Mesendoderm (in vitro differentiated cells): Measurements from ENCODE around the gene GCH1.
A peak's percentile ranks its signal among the peaks of the same experiment; 100 is the strongest.

ENCODE experiments used
- DNase-seq: peaks from one replicate; pipeline ENCODE4 v3.0.0; 2013
- H2AK5ac ChIP-seq: 2 replicates; pipeline ENCODE4 v1.6.1; 2013; ENCODE audit warnings: low read length, inconsistent platforms
- H2BK120ac ChIP-seq: 2 replicates; pipeline ENCODE4 v1.6.1; 2013; ENCODE audit warnings: low read depth, mild to moderate bottlenecking, low read length, moderate library complexity, mixed read lengths
- H2BK15ac ChIP-seq: replicated peaks from 2 replicates; pipeline ENCODE4 v1.6.1; 2013; ENCODE audit warnings: low read depth, mild to moderate bottlenecking, moderate library complexity
- H2BK5ac ChIP-seq: 2 replicates; pipeline ENCODE4 v1.6.1; 2013; ENCODE audit warnings: low read length, inconsistent platforms
- H3K18ac ChIP-seq: 2 replicates; pipeline ENCODE4 v1.6.1; 2013; ENCODE audit warnings: mild to moderate bottlenecking, low read length, mixed read lengths
- H3K23ac ChIP-seq: one replicate; pipeline ENCODE4 v1.6.1; 2013; ENCODE audit warnings: low read length
- H3K27ac ChIP-seq: 2 replicates; pipeline ENCODE4 v1.5.1; 2013; ENCODE audit warnings: low read depth, mild to moderate bottlenecking, inconsistent platforms, low read length, moderate library complexity
- H3K27me3 ChIP-seq: 2 replicates; pipeline ENCODE4 v1.6.1; 2013; ENCODE audit warnings: low read length, control low read depth, mild to moderate bottlenecking, inconsistent platforms; ENCODE audit not compliant: insufficient read depth, poor library complexity
- H3K36me3 ChIP-seq: 2 replicates; pipeline ENCODE4 v1.6.1; 2013; ENCODE audit warnings: low read length, inconsistent platforms; ENCODE audit not compliant: control insufficient read depth, insufficient read depth
- H3K4ac ChIP-seq: one replicate; pipeline ENCODE4 v1.6.1; 2013; ENCODE audit warnings: low read depth, mild to moderate bottlenecking, low read length, moderate library complexity
- H3K4me1 ChIP-seq: 2 replicates; pipeline ENCODE4 v1.6.1; 2013; ENCODE audit warnings: low read depth, low read length, inconsistent platforms; ENCODE audit not compliant: control insufficient read depth
- H3K4me2 ChIP-seq: 2 replicates; pipeline ENCODE4 v1.6.1; 2013; ENCODE audit warnings: low read length
- H3K4me3 ChIP-seq: 2 replicates; pipeline ENCODE4 v1.5.1; 2013; ENCODE audit warnings: mild to moderate bottlenecking, low read length
- H3K56ac ChIP-seq: one replicate; pipeline ENCODE4 v1.6.1; 2013; ENCODE audit warnings: low read length
- H3K79me1 ChIP-seq: 2 replicates; pipeline ENCODE4 v1.6.1; 2013; ENCODE audit warnings: low read length, inconsistent platforms
- H3K79me2 ChIP-seq: 2 replicates; pipeline ENCODE4 v1.6.1; 2013; ENCODE audit warnings: mild to moderate bottlenecking, low read length; ENCODE audit not compliant: control insufficient read depth, insufficient read depth
- H3K9ac ChIP-seq: 2 replicates; pipeline ENCODE4 v1.6.1; 2013; ENCODE audit warnings: low read length, inconsistent platforms
- H4K5ac ChIP-seq: one replicate; pipeline ENCODE4 v1.6.1; 2013; ENCODE audit warnings: low read length
- H4K8ac ChIP-seq: one replicate; pipeline ENCODE4 v1.6.1; 2013; ENCODE audit warnings: low read depth, mild to moderate bottlenecking, control low read depth, low read length, moderate library complexity
- WGBS: extraction: QIAGEN DNeasy Blood & Tissue Kit; methylation state at CpG from one replicate; pipeline ENCODE4 v1.1.7; 2013; ENCODE audit warnings: low lambda C conversion rate, missing lambda C conversion rate; ENCODE audit not compliant: insufficient coverage; ENCODE audit errors: extremely low coverage; 5-methylcytosine and 5-hydroxymethylcytosine counted together

GCH1 gene

GRCh38 chr14:54808326-54809161 is 94.1 kb downstream of the GCH1 start:
- H3K9ac ChIP-seq: no peak overlapping the region
- H2BK5ac ChIP-seq: no peak overlapping the region
- H3K18ac ChIP-seq: no peak overlapping the region
- no peak overlapping the region for H2BK15ac ChIP-seq
- no peak overlapping the region for H4K5ac ChIP-seq
- H4K8ac ChIP-seq: no peak overlapping the region
- no CpG with 5 or more reads among the region's 8 CpGs for WGBS
- no peak for DNase-seq
- H3K36me3 ChIP-seq: no peaks in the 10 kb centered on the region
- no peak overlapping the region for H3K4ac ChIP-seq
- H2BK120ac ChIP-seq: no peak overlapping the region
- no peak overlapping the region for H2AK5ac ChIP-seq
- no peaks in the 10 kb centered on the region for H3K79me2 ChIP-seq
- no peak overlapping the region for H3K4me3 ChIP-seq
- H3K27ac ChIP-seq: no peak overlapping the region
- H3K23ac ChIP-seq: no peak overlapping the region
- H3K27me3 ChIP-seq: no peaks in the 10 kb centered on the region
- no peaks in the 10 kb centered on the region for H3K4me1 ChIP-seq
- no peak overlapping the region for H3K4me2 ChIP-seq
- no peaks in the 10 kb centered on the region for H3K79me1 ChIP-seq
- no peak overlapping the region for H3K56ac ChIP-seq

GRCh38 chr14:54807881-54808280 is 94.7 kb downstream of the GCH1 start:
- Histone ChIP-seq H4K5ac (no peak overlapping the region), H3K4ac (no peak overlapping the region), H2BK15ac (no peak overlapping the region), H3K4me2 (no peak overlapping the region), H3K56ac (no peak overlapping the region), H2BK120ac (no peak overlapping the region), H3K79me2 (no peaks in the 10 kb centered on the region), H3K18ac (no peak overlapping the region), H3K36me3 (no peaks in the 10 kb centered on the region), H3K27ac (no peak overlapping the region), H3K23ac (no peak overlapping the region), H3K9ac (no peak overlapping the region), H2BK5ac (no peak overlapping the region), H3K79me1 (no peaks in the 10 kb centered on the region), H3K27me3 (no peaks in the 10 kb centered on the region), H2AK5ac (no peak overlapping the region), H4K8ac (no peak overlapping the region), H3K4me1 (no peaks in the 10 kb centered on the region), H3K4me3 (no peak overlapping the region)
- no CpG with 5 or more reads among the region's 7 CpGs for WGBS
- no peak for DNase-seq

GRCh38 chr14:54807428-54807827 is 95.2 kb downstream of the GCH1 start:
- Histone ChIP-seq H3K79me1 (no peaks in the 10 kb centered on the region), H4K5ac (no peak overlapping the region), H2BK120ac (no peak overlapping the region), H3K4me2 (no peak overlapping the region), H3K4ac (no peak overlapping the region), H3K18ac (no peak overlapping the region), H3K27ac (no peak overlapping the region), H2BK5ac (no peak overlapping the region), H3K9ac (no peak overlapping the region), H3K79me2 (no peaks in the 10 kb centered on the region), H3K56ac (no peak overlapping the region), H3K23ac (no peak overlapping the region), H3K36me3 (no peaks in the 10 kb centered on the region), H3K4me3 (no peak overlapping the region), H4K8ac (no peak overlapping the region), H3K4me1 (no peaks in the 10 kb centered on the region), H2AK5ac (no peak overlapping the region), H2BK15ac (no peak overlapping the region), H3K27me3 (no peaks in the 10 kb centered on the region)
- no CpG with 5 or more reads among the region's 6 CpGs for WGBS
- no peak for DNase-seq

- no peak overlapping the region for H2AK5ac ChIP-seq
- H3K18ac ChIP-seq: no peak overlapping the region
- no peaks in the 10 kb centered on the region for H3K27me3 ChIP-seq
- H3K9ac ChIP-seq: no peak overlapping the region
- no peaks in the 10 kb centered on the region for H3K79me2 ChIP-seq
- H4K5ac ChIP-seq: no peak overlapping the region
- DNase-seq: no peak
- no peak overlapping the region for H3K56ac ChIP-seq
- H4K8ac ChIP-seq: no peak overlapping the region
- H3K4me3 ChIP-seq: no peak overlapping the region
- no peak overlapping the region for H3K23ac ChIP-seq
- H3K79me1 ChIP-seq: no peaks in the 10 kb centered on the region
- no peak overlapping the region for H2BK120ac ChIP-seq
- H2BK5ac ChIP-seq: no peak overlapping the region
- no peaks in the 10 kb centered on the region for H3K4me1 ChIP-seq
- no peak overlapping the region for H3K27ac ChIP-seq
- no peak overlapping the region for H3K4ac ChIP-seq
- WGBS: no CpG with 5 or more reads among the region's 10 CpGs
- H2BK15ac ChIP-seq: no peak overlapping the region
- H3K36me3 ChIP-seq: no peaks in the 10 kb centered on the region
- no peak overlapping the region for H3K4me2 ChIP-seq
Measured at GRCh38 chr14:54806616-54807015, 96.0 kb downstream of the GCH1 start.

- no CpG with 5 or more reads among the region's 23 CpGs for WGBS
Measured at GRCh38 chr14:54805445-54806322, 96.9 kb downstream of the GCH1 start.

More at GRCh38 chr14:54805445-54806322, 96.9 kb downstream of the GCH1 start:
- no peak overlapping the region for H2BK15ac ChIP-seq
- no peak overlapping the region for H3K27ac ChIP-seq
- no peak overlapping the region for H3K18ac ChIP-seq
- H2AK5ac ChIP-seq: no peak overlapping the region
- no peak overlapping the region for H3K4me2 ChIP-seq
- no peak overlapping the region for H3K4ac ChIP-seq
- H2BK5ac ChIP-seq: no peak overlapping the region
- H4K8ac ChIP-seq: no peak overlapping the region
- H3K9ac ChIP-seq: no peak overlapping the region
- H3K79me1 ChIP-seq: no peaks in the 10 kb centered on the region
- H3K4me3 ChIP-seq: no peak overlapping the region
- no peaks in the 10 kb centered on the region for H3K36me3 ChIP-seq
- H4K5ac ChIP-seq: no peak overlapping the region
- no peak overlapping the region for H2BK120ac ChIP-seq
- no peak overlapping the region for H3K23ac ChIP-seq
- H3K79me2 ChIP-seq: no peaks in the 10 kb centered on the region
- no peaks in the 10 kb centered on the region for H3K4me1 ChIP-seq
- no peaks in the 10 kb centered on the region for H3K27me3 ChIP-seq
- no peak overlapping the region for H3K56ac ChIP-seq
- peak; percentile 92 for DNase-seq
